PFSK-1 (cell line): Measurements from ENCODE around the gene ITIH5.

Experiments
- FOXP2 ChIP-seq: optimal IDR thresholded peaks from 2 replicates; pipeline ENCODE3; 2011; ENCODE audit warnings: borderline replicate concordance, control low read depth, inconsistent platforms; ENCODE audit not compliant: insufficient read depth; ENCODE audit errors: extremely low read length, extremely low read depth
- POLR2AphosphoS5 ChIP-seq: IDR thresholded peaks from 2 replicates; pipeline ENCODE4 v1.6.1; 2012; ENCODE audit warnings: low read depth, mild to moderate bottlenecking, control low read depth, low read length, moderate library complexity
- REST ChIP-seq, 2 experiments: IDR thresholded peaks; 2 replicates each; pipeline versions ENCODE4 v1.6.1 to v1.8.0; 2011 to 2012; ENCODE audit warnings: low read depth in 2 of 2, low read length in 2 of 2, control low read depth in 1 of 2, inconsistent platforms in 1 of 2, mild to moderate bottlenecking in 1 of 2, moderate library complexity in 1 of 2; ENCODE audit not compliant: insufficient read depth in 1 of 2
- SIN3A ChIP-seq: IDR thresholded peaks from 2 replicates; pipeline ENCODE4 v1.6.1; 2012; ENCODE audit warnings: mild to moderate bottlenecking, low read length, moderate library complexity, borderline replicate concordance; ENCODE audit not compliant: insufficient read depth
- TAF1 ChIP-seq: IDR thresholded peaks from 2 replicates; pipeline ENCODE4 v1.6.1; 2012; ENCODE audit warnings: low read length, control low read depth, borderline replicate concordance; ENCODE audit not compliant: insufficient read depth

The ITIH5 gene

DNA sequence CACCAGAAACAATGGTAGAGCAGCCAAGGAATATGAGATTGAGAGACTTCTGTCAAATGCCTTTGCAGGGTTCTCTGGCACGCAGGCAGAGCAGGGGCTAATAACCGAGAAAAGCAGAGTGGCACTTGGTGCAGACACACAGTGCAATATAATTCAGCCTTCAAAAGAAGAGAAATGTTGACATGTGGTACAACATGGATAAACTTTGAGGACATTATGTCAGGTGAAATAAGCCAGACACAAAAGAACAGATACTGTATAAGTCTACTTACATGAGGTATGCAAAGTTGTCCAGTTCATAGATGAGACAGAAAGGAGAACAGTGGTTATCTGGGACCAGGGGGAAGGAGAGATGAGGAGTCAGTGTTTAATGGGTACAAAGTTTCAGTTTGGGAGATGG, 41.8 kb downstream of the ITIH5 start:
- TF ChIP-seq FOXP2 (no peak), SIN3A (no peak)

GRCh38 chr10:7622969-7623368, 43.8 kb downstream of the ITIH5 start:
- TF ChIP-seq POLR2AphosphoS5 = no peak
- TF ChIP-seq TAF1 = no peak
- TF ChIP-seq REST (IDR thresholded peaks at IDR 0.05; ENCODE audit: insufficient read depth in 1 of 2, low read depth in 2 of 2, low read length in 2 of 2) = no peak
- TF ChIP-seq FOXP2 = no peak
- no peak for TF ChIP-seq SIN3A

GRCh38 chr10:7618461-7618860, 48.3 kb downstream of the ITIH5 start:
- TF ChIP-seq FOXP2 (no peak), POLR2AphosphoS5 (no peak), REST (IDR thresholded peaks at IDR 0.05; ENCODE audit: insufficient read depth in 1 of 2, low read depth in 2 of 2, low read length in 2 of 2) (no peak), SIN3A (no peak), TAF1 (no peak)

- no peak for TF ChIP-seq REST (IDR thresholded peaks at IDR 0.05; ENCODE audit: insufficient read depth in 1 of 2, low read depth in 2 of 2, low read length in 2 of 2)
- TF ChIP-seq POLR2AphosphoS5 = no peak
- TF ChIP-seq FOXP2 = no peak
- TF ChIP-seq SIN3A = no peak
- TF ChIP-seq TAF1 = no peak
Observed at GRCh38 chr10:7611909-7612308, 54.9 kb downstream of the ITIH5 start.

DNA sequence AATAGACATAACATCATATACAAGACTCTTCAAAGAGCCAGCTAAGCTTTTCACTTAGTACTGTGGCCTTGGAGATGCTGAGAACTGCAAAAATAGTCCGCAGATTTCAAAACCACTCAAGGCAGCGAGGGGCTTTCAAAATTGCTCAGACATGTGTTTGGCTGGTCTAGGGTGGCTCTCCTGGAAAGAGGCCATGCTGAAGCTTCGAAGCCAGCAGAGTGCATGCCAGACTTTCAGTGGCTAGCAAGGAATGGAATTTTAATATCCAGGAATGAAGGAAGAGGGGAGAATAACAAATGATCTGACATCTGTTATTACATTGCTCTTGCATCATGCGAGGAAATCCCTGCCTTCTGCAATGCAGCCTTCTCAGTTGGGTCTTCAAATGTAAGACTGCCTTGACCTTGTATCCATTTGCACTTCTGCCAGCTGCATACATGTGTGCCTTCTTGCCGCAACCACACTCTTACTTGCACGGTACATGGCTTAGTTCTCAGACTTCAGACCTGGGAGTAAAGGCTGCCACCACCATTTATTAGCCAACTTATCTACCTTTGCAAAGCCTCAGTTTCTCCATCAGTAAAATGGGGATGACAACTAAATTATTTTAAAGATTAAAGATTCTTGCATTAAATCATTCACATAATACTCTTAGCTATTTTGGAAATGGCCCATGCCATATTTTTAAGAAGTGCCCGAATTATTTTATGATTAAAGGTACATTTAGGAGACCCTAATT, 55.9 kb downstream of the ITIH5 start:
- TF ChIP-seq SIN3A (no peak), FOXP2 (no peak), POLR2AphosphoS5 (no peak), REST (IDR thresholded peaks at IDR 0.05; ENCODE audit: insufficient read depth in 1 of 2, low read depth in 2 of 2, low read length in 2 of 2) (no peak), TAF1 (no peak)
